Adrenal gland (tissue), 12 donors: Measurements from ENCODE around the gene TP73. TPM values are rescaled to one million over a fixed set of nuclear protein-coding genes. Genes with fewer than 3 reads are reported as not detected.

Source experiments
- DNase-seq, 7 donors: peaks; one replicate each; pipeline ENCODE4 v3.0.0-alpha.2; 2019 to 2020
- H3K27ac ChIP-seq, 5 donors: fragments of 200-600 bp; sonication (generic) in 4 of 5; 1 replicate in 3 of 5; 2 replicates in 2 of 5; pipeline versions ENCODE4 v1.5.1 to v1.8.0; 2016 to 2020; ENCODE audit warnings: mild to moderate bottlenecking in 1 of 5
- H3K27me3 ChIP-seq: fragments of 200-600 bp; 2 replicates; pipeline ENCODE4 v1.8.0; 2021
- H3K36me3 ChIP-seq, 2 donors: fragments of 200-600 bp; replicated peaks in 1 of 2; 1 replicate in 1 of 2; 2 replicates in 1 of 2; pipeline versions ENCODE4 v1.5.1 to v1.8.0; 2018 to 2022
- H3K4me1 ChIP-seq, 2 donors: fragments of 200-600 bp; replicated peaks in 1 of 2; 1 replicate in 1 of 2; 2 replicates in 1 of 2; pipeline versions ENCODE4 v1.5.1 to v1.8.0; 2018 to 2021
- H3K4me3 ChIP-seq, 4 donors: fragments of 200-600 bp; sonication (generic) in 3 of 4; one replicate each; pipeline ENCODE4 v1.5.1; 2016 to 2018
- H3K9me3 ChIP-seq, 3 donors: fragments of 200-600 bp; sonication (generic) in 1 of 3; replicated peaks in 1 of 3; 1 replicate in 2 of 3; 2 replicates in 1 of 3; pipeline versions ENCODE4 v1.5.1 to v1.8.0; 2016 to 2021
- POLR2A ChIP-seq, 2 donors: fragments of 450-650 bp; IDR thresholded peaks; one replicate each; pipeline ENCODE4 v1.6.1; 2017; ENCODE audit warnings: antibody characterized with exemption in 2 of 2, mild to moderate bottlenecking in 2 of 2, moderate library complexity in 1 of 2
- WGBS, 4 donors: extraction: QIAGEN DNeasy Blood & Tissue Kit in 2 of 4; methylation state at CpG; one replicate each; pipeline versions ENCODE4 v1.1.5 to v1.1.7; 2013 to 2017; 5-methylcytosine and 5-hydroxymethylcytosine counted together
- intact Hi-C, 2 donors: fragments of 100-400 bp; cut with DNase I; formaldehyde crosslinking; loops; one replicate each; pipeline versions ENCODE4 v1.14.1 to v1.15.0; 2022 to 2023
- polyA plus RNA-seq, 3 donors: library from polyadenylated mRNA; stranded (reverse); fragments of 200-250 nt in 2 of 3; fragments of 350-450 nt in 1 of 3; fragmentation: Illumina TruSeq in 1 of 3; extraction: RNeasy Lipid Tissue Mini Kit (QIAGEN cat#74804) in 1 of 3; gene quantifications; one replicate each; pipeline ENCODE4 v1.2.3, GENCODE V29; 2013 to 2014
- total RNA-seq, 9 donors: library from RNA; depleted of rRNA in 4 of 9; stranded (reverse); fragments of >200 nt in 4 of 9; fragments of 120-200 nt in 1 of 9; fragmentation: NEBNext Ultra II Directional in 1 of 9; extraction: Animal tissue kit (Norgen Biotek cat#: 25700) in 1 of 9; gene quantifications; one replicate each; pipeline versions ENCODE4 v1.1.0 to v1.2.4, GENCODE V29; 2013 to 2023
- TF ChIP-seq, protein P1 (sequence below), 6 experiments: fragments of 450-650 bp in 4 of 6; fragments of 200-600 bp in 2 of 6; sonication (generic) in 1 of 6; IDR thresholded peaks; 1 replicate in 5 of 6; 2 replicates in 1 of 6; pipeline versions ENCODE4 v1.5.1 to v1.8.0; 2016 to 2021; ENCODE audit warnings: antibody characterized with exemption in 6 of 6, mild to moderate bottlenecking in 2 of 6, moderate library complexity in 1 of 6
- donor health status: healthy with polysubstance abuse.
- donor health status: Bipolar disorder and iron deficiency.
- donor health status: DM: yes; HTN: yes; CAD: no.
- donor health status: DM: no; HTN: no; CAD: no.
- donor health status: DM: no; HTN: no; CAD: no.
- donor health status: DM: yes; HTN: yes; CAD: no.

The TP73 gene
- total and polyA plus RNA-seq, 12 donors = 0.03 to 0.22 (median 0.14) TPM; not detected in 6

- H3K4me1 ChIP-seq = no peaks in the 10 kb centered on the region
- no peaks in the 10 kb centered on the region for H3K36me3 ChIP-seq
- no peaks in the 10 kb centered on the region for H3K9me3 ChIP-seq
- no peak for DNase-seq
- intact Hi-C loops = no loop called here
- TF ChIP-seq POLR2A (IDR thresholded peaks at IDR 0.05) = no peak
- TF ChIP-seq, protein P1, sequence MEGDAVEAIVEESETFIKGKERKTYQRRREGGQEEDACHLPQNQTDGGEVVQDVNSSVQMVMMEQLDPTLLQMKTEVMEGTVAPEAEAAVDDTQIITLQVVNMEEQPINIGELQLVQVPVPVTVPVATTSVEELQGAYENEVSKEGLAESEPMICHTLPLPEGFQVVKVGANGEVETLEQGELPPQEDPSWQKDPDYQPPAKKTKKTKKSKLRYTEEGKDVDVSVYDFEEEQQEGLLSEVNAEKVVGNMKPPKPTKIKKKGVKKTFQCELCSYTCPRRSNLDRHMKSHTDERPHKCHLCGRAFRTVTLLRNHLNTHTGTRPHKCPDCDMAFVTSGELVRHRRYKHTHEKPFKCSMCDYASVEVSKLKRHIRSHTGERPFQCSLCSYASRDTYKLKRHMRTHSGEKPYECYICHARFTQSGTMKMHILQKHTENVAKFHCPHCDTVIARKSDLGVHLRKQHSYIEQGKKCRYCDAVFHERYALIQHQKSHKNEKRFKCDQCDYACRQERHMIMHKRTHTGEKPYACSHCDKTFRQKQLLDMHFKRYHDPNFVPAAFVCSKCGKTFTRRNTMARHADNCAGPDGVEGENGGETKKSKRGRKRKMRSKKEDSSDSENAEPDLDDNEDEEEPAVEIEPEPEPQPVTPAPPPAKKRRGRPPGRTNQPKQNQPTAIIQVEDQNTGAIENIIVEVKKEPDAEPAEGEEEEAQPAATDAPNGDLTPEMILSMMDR (IDR thresholded peaks at IDR 0.05) = no peak
- no peaks in the 10 kb centered on the region for H3K27me3 ChIP-seq
- H3K27ac ChIP-seq = no peak overlapping the region
- H3K4me3 ChIP-seq = no peak overlapping the region
- WGBS, 4 donors = 86 to 92% (median 89%) methylated on average over 16 of the region's 16 CpGs
These were observed 9.9 kb downstream of the TP73 start for GRCh38 chr1:3662080-3662671.

DNA sequence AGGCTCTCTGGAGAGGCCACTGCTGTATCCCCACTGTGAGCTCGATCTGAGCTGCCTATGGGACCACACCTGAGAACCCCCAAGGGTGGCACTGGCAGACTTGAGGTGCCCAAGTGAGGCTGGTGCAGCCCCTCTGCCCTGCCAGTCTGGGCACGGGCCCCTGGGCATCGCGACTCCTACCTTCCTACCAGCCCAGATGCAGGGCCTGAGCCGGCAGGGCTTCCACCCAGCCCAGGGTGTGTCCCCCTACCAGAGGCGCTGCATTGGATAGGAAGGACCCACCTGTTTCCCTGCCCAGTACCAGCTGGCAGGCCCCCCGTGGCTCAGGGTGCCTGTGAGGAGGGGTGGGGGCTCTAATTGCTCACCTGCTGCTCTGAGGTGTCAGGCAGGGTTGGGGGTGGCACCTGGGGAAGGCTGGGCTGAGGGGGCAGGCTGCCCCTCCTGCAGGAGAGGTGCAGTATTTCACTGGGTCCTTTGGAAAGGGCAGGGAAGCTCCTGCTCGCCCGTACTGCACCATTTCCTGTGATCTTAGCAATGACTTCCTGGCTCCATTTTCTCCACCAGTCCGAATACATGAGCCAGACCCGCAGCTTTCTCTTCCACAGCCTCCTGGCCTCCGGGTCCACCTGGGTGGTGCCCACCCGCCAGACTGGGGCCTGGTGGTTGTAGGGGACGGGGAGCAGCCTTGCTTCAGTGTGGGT, 11.8 kb downstream of the TP73 start:
- Histone ChIP-seq H3K36me3 (no peaks in the 10 kb centered on the region), H3K27me3 (no peaks in the 10 kb centered on the region), H3K4me3 (no peak overlapping the region), H3K27ac (no peak overlapping the region), H3K9me3 (no peaks in the 10 kb centered on the region), H3K4me1 (peaks cover 0 to 6% of the 10 kb centered on the region in 2 donors)
- TF ChIP-seq POLR2A (IDR thresholded peaks at IDR 0.05) = no peak
- TF ChIP-seq, protein P1 (IDR thresholded peaks at IDR 0.05) = no peak
- no peak for DNase-seq
- WGBS, 4 donors = 82 to 88% (median 86%) methylated on average over 11 to 14 of the region's 14 CpGs
- intact Hi-C loops = no loop called here

- intact Hi-C loops = no loop called here
- Histone ChIP-seq H3K4me3 (no peak overlapping the region), H3K4me1 (peaks cover 0 to 7% of the 10 kb centered on the region in 2 donors), H3K27ac (no peak overlapping the region), H3K36me3 (no peaks in the 10 kb centered on the region), H3K27me3 (no peaks in the 10 kb centered on the region), H3K9me3 (no peaks in the 10 kb centered on the region)
- WGBS, 4 donors = 89 to 91% (median 90%) methylated on average over 12 to 14 of the region's 14 CpGs
- TF ChIP-seq POLR2A (IDR thresholded peaks at IDR 0.05) = no peak
- TF ChIP-seq, protein P1 (IDR thresholded peaks at IDR 0.05) = no peak
- no peak for DNase-seq
These were observed 12.5 kb downstream of the TP73 start for GRCh38 chr1:3664700-3665375.

- H3K4me3 ChIP-seq = no peak overlapping the region
- H3K36me3 ChIP-seq = no peaks in the 10 kb centered on the region
- TF ChIP-seq, protein P1 (IDR thresholded peaks at IDR 0.05) = no peak
- WGBS, 4 donors = 73 to 84% (median 75%) methylated on average over 8 of the region's 8 CpGs
- H3K9me3 ChIP-seq = no peaks in the 10 kb centered on the region
- no peak for DNase-seq
- intact Hi-C loops = no loop called here
- peaks cover 4% of the 10 kb centered on the region for H3K27me3 ChIP-seq
- H3K27ac ChIP-seq = no peak overlapping the region
- H3K4me1 ChIP-seq = peaks cover 0 to 7% of the 10 kb centered on the region in 2 donors
These were observed 15.8 kb downstream of the TP73 start for GRCh38 chr1:3668148-3668547.
